Hepatocyte (in vitro differentiated cells): Measurements from ENCODE around the gene TCFL5. TPM values are rescaled to one million over a fixed set of nuclear protein-coding genes. Genes with fewer than 3 reads are reported as not detected.

ENCODE experiments used
- DNase-seq: peaks from one replicate; pipeline ENCODE4 v3.0.0-alpha.2; 2016; ENCODE audit warnings: low spot score
- H2AFZ ChIP-seq: fragments of 200-600 bp; sonication (generic); 2 replicates; pipeline ENCODE4 v1.6.0; 2016; ENCODE audit warnings: antibody characterized with exemption, mild to moderate bottlenecking
- H3K27ac ChIP-seq: fragments of 200-600 bp; sonication (generic); 2 replicates; pipeline ENCODE4 v1.5.1; 2016; ENCODE audit warnings: mild to moderate bottlenecking
- H3K27me3 ChIP-seq: fragments of 200-600 bp; sonication (generic); 2 replicates; pipeline ENCODE4 v1.6.1; 2016
- H3K36me3 ChIP-seq: fragments of 200-600 bp; sonication (generic); replicated peaks from 2 replicates; pipeline ENCODE4 v1.5.1; 2016; ENCODE audit warnings: low read depth; ENCODE audit not compliant: insufficient read depth
- H3K4me1 ChIP-seq: fragments of 200-600 bp; sonication (generic); 2 replicates; pipeline ENCODE4 v1.5.1; 2016; ENCODE audit warnings: mild to moderate bottlenecking, moderate library complexity; ENCODE audit not compliant: insufficient read depth
- H3K4me2 ChIP-seq: fragments of 200-600 bp; sonication (generic); 2 replicates; pipeline ENCODE4 v1.6.0; 2016
- H3K4me3 ChIP-seq: fragments of 200-600 bp; sonication (generic); 2 replicates; pipeline ENCODE4 v1.5.1; 2016; ENCODE audit warnings: mild to moderate bottlenecking
- H3K79me2 ChIP-seq: fragments of 200-600 bp; sonication (generic); 2 replicates; pipeline ENCODE4 v1.6.0; 2017; ENCODE audit warnings: mild to moderate bottlenecking
- H3K9me2 ChIP-seq: fragments of 200-600 bp; sonication (generic); replicated peaks from 2 replicates; pipeline ENCODE4 v1.6.0; 2017; ENCODE audit warnings: mild to moderate bottlenecking; ENCODE audit not compliant: insufficient read depth
- H3K9me3 ChIP-seq: fragments of 200-600 bp; sonication (generic); 2 replicates; pipeline ENCODE4 v1.5.1; 2016; ENCODE audit warnings: low read depth, mild to moderate bottlenecking
- H4K20me1 ChIP-seq: fragments of 200-600 bp; sonication (generic); 2 replicates; pipeline ENCODE4 v1.6.0; 2016; ENCODE audit warnings: mild to moderate bottlenecking; ENCODE audit not compliant: insufficient read depth, poor library complexity, severe bottlenecking
- EZH2 ChIP-seq: fragments of 200-600 bp; sonication (generic); IDR thresholded peaks from 2 replicates; pipeline ENCODE4 v1.6.1; 2016; ENCODE audit warnings: antibody characterized with exemption, mild to moderate bottlenecking, borderline replicate concordance
- EZH2phosphoT487 ChIP-seq: fragments of 200-600 bp; sonication (generic); IDR thresholded peaks from one replicate; pipeline ENCODE4 v1.6.1; 2018; ENCODE audit warnings: antibody characterized with exemption, mild to moderate bottlenecking, low read depth, moderate library complexity; ENCODE audit not compliant: unreplicated experiment, severe bottlenecking
- WGBS: methylation state at CpG from one replicate; pipeline ENCODE4 v1.1.6; 2016; ENCODE audit warnings: low lambda C conversion rate; ENCODE audit errors: missing lambda C conversion rate; 5-methylcytosine and 5-hydroxymethylcytosine counted together
- polyA plus RNA-seq: library from polyadenylated mRNA; unstranded; fragments of >200 nt; fragmentation: Nextera tagmentation; extraction: Ambion mirVana; gene quantifications from 2 replicates; pipeline ENCODE4 v1.2.1, GENCODE V29; 2016
- total RNA-seq: library from RNA; depleted of rRNA; stranded (reverse); fragments of >200 nt; gene quantifications from 2 replicates; pipeline ENCODE4 v1.2.3, GENCODE V29; 2014
- TF ChIP-seq, protein P1 (sequence below): fragments of 200-600 bp; sonication (generic); IDR thresholded peaks from 2 replicates; pipeline ENCODE4 v1.5.1; 2016; ENCODE audit warnings: antibody characterized with exemption, mild to moderate bottlenecking; ENCODE audit not compliant: poor library complexity

Gene TCFL5
- total and polyA plus RNA-seq, 2 experiments from 2014 or later = 8.5 to 9.5 TPM

DNA sequence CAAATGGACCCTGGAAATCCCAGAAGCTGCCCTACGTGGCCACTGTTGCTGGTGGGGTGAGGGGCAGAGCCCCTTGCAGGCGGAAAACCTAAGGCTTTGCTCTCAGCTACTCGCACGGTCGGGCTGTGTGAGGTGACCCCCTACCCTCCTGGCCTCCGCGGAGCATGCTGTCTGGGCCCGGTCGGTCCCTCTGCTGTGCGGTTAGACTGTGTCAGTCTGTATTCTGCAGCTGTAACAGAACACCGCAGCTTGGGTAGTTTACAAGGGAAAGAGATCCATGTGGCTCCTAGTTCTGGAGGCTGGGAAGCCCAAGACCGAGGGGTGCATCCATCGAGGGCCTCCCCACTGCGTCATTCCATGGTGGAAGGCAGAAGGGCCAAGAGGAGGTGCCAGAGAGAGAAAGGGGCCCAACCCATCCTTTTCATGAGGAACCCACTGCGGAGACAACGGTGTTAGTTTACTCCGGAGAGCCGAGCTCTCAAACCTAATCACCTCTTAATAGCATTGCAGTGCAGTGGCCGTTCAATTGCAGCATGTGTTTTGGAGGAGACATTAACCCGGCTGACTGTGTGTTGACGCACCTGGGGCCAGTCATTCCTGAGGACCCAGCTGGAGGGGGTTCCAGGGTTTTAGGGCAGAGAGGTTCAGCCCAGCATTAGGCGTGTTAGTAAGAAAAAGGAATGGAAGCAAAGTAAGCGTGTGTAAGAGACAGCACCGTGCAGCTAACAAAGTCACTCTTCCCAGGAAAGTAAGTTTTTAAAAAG, 26.5 kb downstream of the TCFL5 start:
- DNase-seq = no peak
- Histone ChIP-seq H3K27ac (no peak overlapping the region), H3K4me2 (no peak overlapping the region), H3K27me3 (no peaks in the 10 kb centered on the region), H3K79me2 (no peaks in the 10 kb centered on the region), H4K20me1 (no peaks in the 10 kb centered on the region), H3K36me3 (no peaks in the 10 kb centered on the region), H3K9me2 (no peaks in the 10 kb centered on the region), H3K9me3 (no peaks in the 10 kb centered on the region), H2AFZ (no peak overlapping the region), H3K4me1 (peaks cover 12% of the 10 kb centered on the region), H3K4me3 (no peak overlapping the region)
- TF ChIP-seq, protein P1, sequence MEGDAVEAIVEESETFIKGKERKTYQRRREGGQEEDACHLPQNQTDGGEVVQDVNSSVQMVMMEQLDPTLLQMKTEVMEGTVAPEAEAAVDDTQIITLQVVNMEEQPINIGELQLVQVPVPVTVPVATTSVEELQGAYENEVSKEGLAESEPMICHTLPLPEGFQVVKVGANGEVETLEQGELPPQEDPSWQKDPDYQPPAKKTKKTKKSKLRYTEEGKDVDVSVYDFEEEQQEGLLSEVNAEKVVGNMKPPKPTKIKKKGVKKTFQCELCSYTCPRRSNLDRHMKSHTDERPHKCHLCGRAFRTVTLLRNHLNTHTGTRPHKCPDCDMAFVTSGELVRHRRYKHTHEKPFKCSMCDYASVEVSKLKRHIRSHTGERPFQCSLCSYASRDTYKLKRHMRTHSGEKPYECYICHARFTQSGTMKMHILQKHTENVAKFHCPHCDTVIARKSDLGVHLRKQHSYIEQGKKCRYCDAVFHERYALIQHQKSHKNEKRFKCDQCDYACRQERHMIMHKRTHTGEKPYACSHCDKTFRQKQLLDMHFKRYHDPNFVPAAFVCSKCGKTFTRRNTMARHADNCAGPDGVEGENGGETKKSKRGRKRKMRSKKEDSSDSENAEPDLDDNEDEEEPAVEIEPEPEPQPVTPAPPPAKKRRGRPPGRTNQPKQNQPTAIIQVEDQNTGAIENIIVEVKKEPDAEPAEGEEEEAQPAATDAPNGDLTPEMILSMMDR = no peak
- TF ChIP-seq EZH2 = no peak
- no peak for TF ChIP-seq EZH2phosphoT487
- WGBS = 84% methylated on average over 24 of the region's 24 CpGs

DNA sequence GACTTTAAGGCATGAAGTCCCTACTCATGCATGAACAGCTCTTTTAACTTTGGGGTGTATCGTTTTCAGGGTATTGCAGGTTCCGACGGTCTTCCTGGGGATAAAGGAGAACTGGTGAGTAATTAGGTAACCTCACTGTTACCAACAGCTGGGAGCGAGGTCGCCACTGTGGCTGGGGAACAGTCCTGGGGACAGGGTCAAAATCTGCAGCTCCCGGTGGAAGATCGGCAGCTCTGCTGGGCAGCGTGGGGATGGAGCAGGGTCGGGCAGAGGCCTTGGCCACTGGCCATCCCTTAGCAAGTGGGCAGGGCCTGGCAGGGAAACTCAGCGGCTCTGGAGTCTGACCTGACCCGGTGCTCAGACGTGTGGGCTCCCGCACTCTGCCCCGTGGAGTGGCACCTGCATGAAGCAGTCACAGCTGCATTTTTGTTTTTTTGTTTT, 28.7 kb downstream of the TCFL5 start:
- H3K4me2 ChIP-seq = no peak overlapping the region
- DNase-seq = no peak
- no peaks in the 10 kb centered on the region for H3K36me3 ChIP-seq
- H2AFZ ChIP-seq = no peak overlapping the region
- H3K4me3 ChIP-seq = no peak overlapping the region
- no peaks in the 10 kb centered on the region for H4K20me1 ChIP-seq
- no peak overlapping the region for H3K27ac ChIP-seq
- TF ChIP-seq EZH2phosphoT487 = no peak
- TF ChIP-seq EZH2 = no peak
- TF ChIP-seq, protein P1 = no peak
- no peaks in the 10 kb centered on the region for H3K27me3 ChIP-seq
- 81% methylated on average over 14 of the region's 14 CpGs for WGBS
- no peaks in the 10 kb centered on the region for H3K9me3 ChIP-seq
- H3K9me2 ChIP-seq = no peaks in the 10 kb centered on the region
- no peaks in the 10 kb centered on the region for H3K79me2 ChIP-seq
- peaks cover 8% of the 10 kb centered on the region for H3K4me1 ChIP-seq

DNA sequence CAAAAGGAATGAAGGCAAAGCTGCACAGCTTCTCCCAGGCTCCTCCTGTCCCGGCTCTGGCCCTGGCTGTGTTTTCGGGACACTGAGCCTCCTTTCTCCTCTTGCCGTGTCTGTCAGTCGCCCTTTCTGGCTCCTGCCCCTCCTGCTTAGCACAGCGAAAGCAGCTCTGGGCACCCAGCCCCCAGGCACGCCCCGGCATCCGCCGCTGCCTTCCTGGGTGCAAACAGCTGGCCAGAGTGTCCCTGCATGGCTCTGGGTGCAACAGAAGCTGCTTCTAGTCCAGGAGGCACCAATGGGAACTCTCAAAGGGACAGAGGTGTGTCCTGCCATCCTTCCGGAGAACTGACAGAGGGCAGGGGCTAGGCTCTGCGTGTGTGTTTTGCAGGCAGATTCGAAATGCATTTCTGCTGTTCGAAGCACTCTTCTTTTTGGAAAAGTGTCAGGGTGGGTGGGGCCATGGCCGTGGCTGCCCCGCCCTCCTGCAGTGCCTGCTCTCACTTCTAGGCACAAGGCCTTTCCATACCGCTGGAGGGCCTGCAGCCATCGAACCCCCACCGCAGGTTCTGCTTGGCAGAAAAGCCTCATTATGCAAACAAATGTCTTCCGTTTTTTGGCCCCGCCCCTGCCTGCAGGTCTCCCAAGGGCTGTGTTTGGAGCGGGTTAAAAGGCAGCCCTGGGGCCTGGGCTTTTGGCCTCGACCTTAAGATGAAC, 29.3 kb downstream of the TCFL5 start:
- Histone ChIP-seq H3K79me2 (no peaks in the 10 kb centered on the region), H3K9me2 (no peaks in the 10 kb centered on the region), H2AFZ (no peak overlapping the region), H3K27me3 (no peaks in the 10 kb centered on the region), H3K36me3 (no peaks in the 10 kb centered on the region), H3K4me1 (peaks cover 6% of the 10 kb centered on the region), H3K4me3 (no peak overlapping the region), H3K9me3 (no peaks in the 10 kb centered on the region), H3K4me2 (no peak overlapping the region), H3K27ac (no peak overlapping the region), H4K20me1 (no peaks in the 10 kb centered on the region)
- WGBS = 58% methylated on average over 22 of the region's 22 CpGs
- peak; percentile 15 for DNase-seq
- no peak for TF ChIP-seq EZH2
- no peak for TF ChIP-seq EZH2phosphoT487
- TF ChIP-seq, protein P1 = no peak
